GM23338 (cell line): ENCODE results near the gene SIVA1. TPM values are rescaled to one million over a fixed set of nuclear protein-coding genes. Genes with fewer than 3 reads are reported as not detected.

Experiments
- ATAC-seq: fragments of 200-7000 bp; cut with Tn5 transposase; 3 replicates; pipeline ENCODE4 v1.9.1; 2020
- DNase-seq: peaks from one replicate; pipeline ENCODE4 v3.0.0-alpha.2; 2015; ENCODE audit warnings: low spot score
- H2AFZ ChIP-seq: fragments of 200-600 bp; sonication (generic); 2 replicates; pipeline ENCODE4 v1.8.0; 2016; ENCODE audit warnings: antibody characterized with exemption, mild to moderate bottlenecking, moderate library complexity
- H3F3A ChIP-seq: fragments of 200-600 bp; sonication (generic); replicated peaks from 2 replicates; pipeline ENCODE4 v1.8.0; 2017; ENCODE audit warnings: antibody characterized with exemption, mixed run types, low read depth
- H3K27ac ChIP-seq: fragments of 200-600 bp; sonication (generic); 2 replicates; pipeline ENCODE4 v1.6.1; 2016; ENCODE audit warnings: low read depth
- H3K27me3 ChIP-seq: fragments of 200-600 bp; sonication (generic); 2 replicates; pipeline ENCODE4 v1.8.0; 2016; ENCODE audit warnings: mild to moderate bottlenecking, mixed run types, moderate library complexity; ENCODE audit not compliant: insufficient read depth
- H3K36me3 ChIP-seq: fragments of 200-600 bp; sonication (generic); 2 replicates; pipeline ENCODE4 v1.8.0; 2016; ENCODE audit warnings: mild to moderate bottlenecking; ENCODE audit not compliant: insufficient read depth
- H3K4me1 ChIP-seq: fragments of 200-600 bp; sonication (generic); 2 replicates; pipeline ENCODE4 v1.8.0; 2016; ENCODE audit warnings: mild to moderate bottlenecking, moderate library complexity; ENCODE audit not compliant: insufficient read depth
- H3K4me2 ChIP-seq: fragments of 200-600 bp; sonication (generic); 2 replicates; pipeline ENCODE4 v1.7.1; 2017; ENCODE audit warnings: mixed run types
- H3K4me3 ChIP-seq: fragments of 200-600 bp; sonication (generic); 2 replicates; pipeline ENCODE4 v1.6.1; 2016; ENCODE audit warnings: mixed run types
- H3K79me2 ChIP-seq: fragments of 200-600 bp; sonication (generic); replicated peaks from 2 replicates; pipeline ENCODE4 v1.8.0; 2017; ENCODE audit warnings: mild to moderate bottlenecking; ENCODE audit not compliant: insufficient read depth
- H3K9me2 ChIP-seq: fragments of 200-600 bp; sonication (generic); 2 replicates; pipeline ENCODE4 v1.8.0; 2017; ENCODE audit not compliant: insufficient read depth
- H4K20me1 ChIP-seq: fragments of 200-600 bp; sonication (generic); replicated peaks from 2 replicates; pipeline ENCODE4 v1.8.0; 2017; ENCODE audit warnings: mild to moderate bottlenecking; ENCODE audit not compliant: insufficient read depth
- H3K27ac Mint-ChIP-seq: 2 replicates; pipeline ENCODE4 v1.8.0; 2020; ENCODE audit warnings: inconsistent platforms, mild to moderate bottlenecking, moderate library complexity, mixed read lengths
- H3K27me3 Mint-ChIP-seq: 3 replicates; pipeline ENCODE4 v1.8.0; 2022; ENCODE audit warnings: low read depth, mild to moderate bottlenecking, moderate library complexity, mixed read lengths, inconsistent platforms; ENCODE audit not compliant: insufficient read depth, poor library complexity
- H3K36me3 Mint-ChIP-seq: 3 replicates; pipeline ENCODE4 v1.8.0; 2021; ENCODE audit warnings: low read depth, mild to moderate bottlenecking, inconsistent platforms, moderate library complexity, mixed read lengths
- H3K4me1 Mint-ChIP-seq: 3 replicates; pipeline ENCODE4 v1.8.0; 2020; ENCODE audit warnings: mild to moderate bottlenecking, inconsistent platforms, mixed read lengths
- H3K4me3 Mint-ChIP-seq: 3 replicates; pipeline ENCODE4 v1.8.0; 2021; ENCODE audit warnings: moderate library complexity, mild to moderate bottlenecking, inconsistent platforms, mixed read lengths
- H3K9me3 Mint-ChIP-seq: 3 replicates; pipeline ENCODE4 v1.8.0; 2020; ENCODE audit warnings: moderate library complexity, mild to moderate bottlenecking, inconsistent platforms, mixed read lengths
- EZH2phosphoT487 ChIP-seq: fragments of 200-600 bp; sonication (generic); IDR thresholded peaks from one replicate; pipeline ENCODE4 v1.8.1; 2018; ENCODE audit warnings: antibody characterized with exemption; ENCODE audit not compliant: unreplicated experiment
- JUNB ChIP-seq: IDR thresholded peaks from one replicate; pipeline ENCODE4 v1.6.1; 2016; ENCODE audit warnings: antibody characterized with exemption; ENCODE audit not compliant: unreplicated experiment
- POLR2AphosphoS5 ChIP-seq: IDR thresholded peaks from 2 replicates; pipeline ENCODE4 v1.6.1; 2016; ENCODE audit warnings: antibody characterized with exemption, low read depth
- ZNF114 ChIP-seq: fragments of 250-450 bp; sonication (Bioruptor Pico); IDR thresholded peaks from 2 replicates; pipeline ENCODE4 v1.5.0; 2020; ENCODE audit warnings: mild to moderate bottlenecking, moderate library complexity
- ZNF331 ChIP-seq: fragments of 250-450 bp; sonication (Bioruptor Pico); IDR thresholded peaks from 2 replicates; pipeline ENCODE4 v1.5.0; 2020; ENCODE audit warnings: low read depth, mild to moderate bottlenecking, moderate library complexity
- polyA plus RNA-seq: library from polyadenylated mRNA; unstranded; fragments of >200 nt; fragmentation: Nextera tagmentation; extraction: Ambion mirVana; gene quantifications from 2 replicates; pipeline ENCODE4 v1.2.1, GENCODE V29; 2016
- total RNA-seq: library from RNA; depleted of rRNA; stranded (reverse); fragments of >200 nt; shearing (Covaris generic); gene quantifications from 2 replicates; pipeline ENCODE4 v1.2.3, GENCODE V29; 2014
- TF ChIP-seq, protein P1 (sequence below), 2 experiments: fragments of 200-600 bp in 1 of 2; sonication (generic) in 1 of 2; conservative IDR thresholded peaks; 2 replicates each; pipeline versions ENCODE4 v1.5.1 to v1.6.1; 2016 to 2017; ENCODE audit warnings: antibody characterized with exemption in 2 of 2, low read depth in 2 of 2, mild to moderate bottlenecking in 2 of 2, moderate library complexity in 1 of 2
- TF ChIP-seq, protein P2 (sequence below): fragments of 250-450 bp; sonication (Bioruptor Pico); IDR thresholded peaks from 2 replicates; pipeline ENCODE4 v1.5.0; 2020; ENCODE audit warnings: mild to moderate bottlenecking, moderate library complexity
- TF ChIP-seq, protein P3 (sequence below): IDR thresholded peaks from 2 replicates; pipeline ENCODE4 v1.6.1; 2016; ENCODE audit warnings: antibody characterized with exemption

The SIVA1 gene
- total and polyA plus RNA-seq, 2 experiments from 2014 or later: 215 to 392 TPM

DNA sequence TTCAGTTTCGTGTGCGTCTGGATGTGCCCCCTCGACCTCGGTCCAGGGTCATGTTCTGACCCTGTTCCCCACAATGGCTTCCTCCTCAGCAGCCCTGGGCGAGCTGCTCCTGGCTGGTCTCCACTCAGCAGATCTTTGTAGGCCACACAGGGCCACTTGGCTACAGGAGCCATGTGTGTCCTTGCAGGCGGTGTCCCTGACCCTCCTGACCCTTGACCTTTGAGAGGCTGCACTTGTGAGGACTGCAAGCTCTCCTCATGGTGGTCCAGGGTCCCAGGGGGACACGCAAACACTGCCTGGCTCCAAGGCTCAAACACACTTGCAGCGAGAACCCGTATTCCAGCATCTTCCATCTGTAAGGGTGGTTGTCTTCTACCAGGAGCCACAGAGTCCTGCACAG lies 7.5 kb upstream of the SIVA1 start:
- peaks cover 5% of the 10 kb centered on the region; the same call in 1 of the 2 replicates for H3K36me3 ChIP-seq
- H3K27me3 Mint-ChIP-seq: peaks cover 10% of the 10 kb centered on the region
- no peaks in the 10 kb centered on the region for H3K79me2 ChIP-seq
- H3K27ac Mint-ChIP-seq: no peak overlapping the region
- no peak overlapping the region for H3K4me3 ChIP-seq
- no peak overlapping the region for H3K4me3 Mint-ChIP-seq
- H3K9me3 Mint-ChIP-seq: peaks cover 14% of the 10 kb centered on the region
- no peak for TF ChIP-seq POLR2AphosphoS5
- TF ChIP-seq, protein P1, sequence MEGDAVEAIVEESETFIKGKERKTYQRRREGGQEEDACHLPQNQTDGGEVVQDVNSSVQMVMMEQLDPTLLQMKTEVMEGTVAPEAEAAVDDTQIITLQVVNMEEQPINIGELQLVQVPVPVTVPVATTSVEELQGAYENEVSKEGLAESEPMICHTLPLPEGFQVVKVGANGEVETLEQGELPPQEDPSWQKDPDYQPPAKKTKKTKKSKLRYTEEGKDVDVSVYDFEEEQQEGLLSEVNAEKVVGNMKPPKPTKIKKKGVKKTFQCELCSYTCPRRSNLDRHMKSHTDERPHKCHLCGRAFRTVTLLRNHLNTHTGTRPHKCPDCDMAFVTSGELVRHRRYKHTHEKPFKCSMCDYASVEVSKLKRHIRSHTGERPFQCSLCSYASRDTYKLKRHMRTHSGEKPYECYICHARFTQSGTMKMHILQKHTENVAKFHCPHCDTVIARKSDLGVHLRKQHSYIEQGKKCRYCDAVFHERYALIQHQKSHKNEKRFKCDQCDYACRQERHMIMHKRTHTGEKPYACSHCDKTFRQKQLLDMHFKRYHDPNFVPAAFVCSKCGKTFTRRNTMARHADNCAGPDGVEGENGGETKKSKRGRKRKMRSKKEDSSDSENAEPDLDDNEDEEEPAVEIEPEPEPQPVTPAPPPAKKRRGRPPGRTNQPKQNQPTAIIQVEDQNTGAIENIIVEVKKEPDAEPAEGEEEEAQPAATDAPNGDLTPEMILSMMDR (conservative IDR thresholded peaks at IDR 0.05; ENCODE audit: low read depth in 2 of 2): no peak
- TF ChIP-seq JUNB: no peak
- H3K4me1 ChIP-seq: no peaks in the 10 kb centered on the region
- no peaks in the 10 kb centered on the region for H4K20me1 ChIP-seq
- no peak for DNase-seq
- peaks cover 10% of the 10 kb centered on the region for H3K36me3 Mint-ChIP-seq
- no peak overlapping the region for H2AFZ ChIP-seq
- no peaks in the 10 kb centered on the region for H3F3A ChIP-seq
- no peaks in the 10 kb centered on the region for H3K9me2 ChIP-seq
- ATAC-seq: no peak
- H3K27me3 ChIP-seq: no peaks in the 10 kb centered on the region
- H3K4me1 Mint-ChIP-seq: peaks cover 4% of the 10 kb centered on the region; the same call in 2 of the 3 replicates
- H3K27ac ChIP-seq: no peak overlapping the region
- no peak overlapping the region for H3K4me2 ChIP-seq

DNA sequence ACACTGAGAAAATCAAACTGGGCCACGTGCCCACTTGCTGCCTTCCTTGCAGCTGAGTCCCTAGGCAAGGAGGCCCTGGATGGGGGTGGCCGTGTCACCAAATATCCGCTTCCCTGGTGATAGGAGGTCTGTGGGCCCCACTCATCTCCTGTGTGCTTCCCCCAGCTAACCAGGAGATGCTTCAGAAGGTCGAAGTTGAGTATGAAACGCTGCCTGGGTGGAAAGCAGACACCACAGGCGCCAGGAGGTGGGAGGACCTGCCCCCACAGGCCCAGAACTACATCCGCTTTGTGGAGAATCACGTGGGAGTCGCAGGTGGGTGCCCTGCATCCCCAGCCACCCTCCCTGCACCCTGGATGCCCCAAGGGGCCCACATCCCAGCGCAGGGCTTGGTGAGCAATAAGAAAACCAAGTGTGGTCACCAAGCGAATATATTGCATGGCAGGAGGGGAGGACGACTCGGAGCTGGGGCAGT lies 6.8 kb upstream of the SIVA1 start:
- peaks cover 14% of the 10 kb centered on the region for H3K27me3 Mint-ChIP-seq
- Histone ChIP-seq H3K27ac (no peak overlapping the region), H2AFZ (no peak overlapping the region), H3K9me2 (no peaks in the 10 kb centered on the region), H3K27me3 (no peaks in the 10 kb centered on the region), H3F3A (no peaks in the 10 kb centered on the region), H3K36me3 (peaks cover 5% of the 10 kb centered on the region; the same call in 1 of the 2 replicates), H3K4me3 (no peak overlapping the region), H4K20me1 (no peaks in the 10 kb centered on the region), H3K4me2 (no peak overlapping the region), H3K79me2 (no peaks in the 10 kb centered on the region), H3K4me1 (no peaks in the 10 kb centered on the region)
- DNase-seq (no peak), ATAC-seq (no peak)
- peaks cover 4% of the 10 kb centered on the region; the same call in 2 of the 3 replicates for H3K4me1 Mint-ChIP-seq
- peaks cover 16% of the 10 kb centered on the region for H3K36me3 Mint-ChIP-seq
- no peak overlapping the region for H3K27ac Mint-ChIP-seq
- H3K4me3 Mint-ChIP-seq: no peak overlapping the region
- peaks cover 20% of the 10 kb centered on the region for H3K9me3 Mint-ChIP-seq
- TF ChIP-seq, protein P2, sequence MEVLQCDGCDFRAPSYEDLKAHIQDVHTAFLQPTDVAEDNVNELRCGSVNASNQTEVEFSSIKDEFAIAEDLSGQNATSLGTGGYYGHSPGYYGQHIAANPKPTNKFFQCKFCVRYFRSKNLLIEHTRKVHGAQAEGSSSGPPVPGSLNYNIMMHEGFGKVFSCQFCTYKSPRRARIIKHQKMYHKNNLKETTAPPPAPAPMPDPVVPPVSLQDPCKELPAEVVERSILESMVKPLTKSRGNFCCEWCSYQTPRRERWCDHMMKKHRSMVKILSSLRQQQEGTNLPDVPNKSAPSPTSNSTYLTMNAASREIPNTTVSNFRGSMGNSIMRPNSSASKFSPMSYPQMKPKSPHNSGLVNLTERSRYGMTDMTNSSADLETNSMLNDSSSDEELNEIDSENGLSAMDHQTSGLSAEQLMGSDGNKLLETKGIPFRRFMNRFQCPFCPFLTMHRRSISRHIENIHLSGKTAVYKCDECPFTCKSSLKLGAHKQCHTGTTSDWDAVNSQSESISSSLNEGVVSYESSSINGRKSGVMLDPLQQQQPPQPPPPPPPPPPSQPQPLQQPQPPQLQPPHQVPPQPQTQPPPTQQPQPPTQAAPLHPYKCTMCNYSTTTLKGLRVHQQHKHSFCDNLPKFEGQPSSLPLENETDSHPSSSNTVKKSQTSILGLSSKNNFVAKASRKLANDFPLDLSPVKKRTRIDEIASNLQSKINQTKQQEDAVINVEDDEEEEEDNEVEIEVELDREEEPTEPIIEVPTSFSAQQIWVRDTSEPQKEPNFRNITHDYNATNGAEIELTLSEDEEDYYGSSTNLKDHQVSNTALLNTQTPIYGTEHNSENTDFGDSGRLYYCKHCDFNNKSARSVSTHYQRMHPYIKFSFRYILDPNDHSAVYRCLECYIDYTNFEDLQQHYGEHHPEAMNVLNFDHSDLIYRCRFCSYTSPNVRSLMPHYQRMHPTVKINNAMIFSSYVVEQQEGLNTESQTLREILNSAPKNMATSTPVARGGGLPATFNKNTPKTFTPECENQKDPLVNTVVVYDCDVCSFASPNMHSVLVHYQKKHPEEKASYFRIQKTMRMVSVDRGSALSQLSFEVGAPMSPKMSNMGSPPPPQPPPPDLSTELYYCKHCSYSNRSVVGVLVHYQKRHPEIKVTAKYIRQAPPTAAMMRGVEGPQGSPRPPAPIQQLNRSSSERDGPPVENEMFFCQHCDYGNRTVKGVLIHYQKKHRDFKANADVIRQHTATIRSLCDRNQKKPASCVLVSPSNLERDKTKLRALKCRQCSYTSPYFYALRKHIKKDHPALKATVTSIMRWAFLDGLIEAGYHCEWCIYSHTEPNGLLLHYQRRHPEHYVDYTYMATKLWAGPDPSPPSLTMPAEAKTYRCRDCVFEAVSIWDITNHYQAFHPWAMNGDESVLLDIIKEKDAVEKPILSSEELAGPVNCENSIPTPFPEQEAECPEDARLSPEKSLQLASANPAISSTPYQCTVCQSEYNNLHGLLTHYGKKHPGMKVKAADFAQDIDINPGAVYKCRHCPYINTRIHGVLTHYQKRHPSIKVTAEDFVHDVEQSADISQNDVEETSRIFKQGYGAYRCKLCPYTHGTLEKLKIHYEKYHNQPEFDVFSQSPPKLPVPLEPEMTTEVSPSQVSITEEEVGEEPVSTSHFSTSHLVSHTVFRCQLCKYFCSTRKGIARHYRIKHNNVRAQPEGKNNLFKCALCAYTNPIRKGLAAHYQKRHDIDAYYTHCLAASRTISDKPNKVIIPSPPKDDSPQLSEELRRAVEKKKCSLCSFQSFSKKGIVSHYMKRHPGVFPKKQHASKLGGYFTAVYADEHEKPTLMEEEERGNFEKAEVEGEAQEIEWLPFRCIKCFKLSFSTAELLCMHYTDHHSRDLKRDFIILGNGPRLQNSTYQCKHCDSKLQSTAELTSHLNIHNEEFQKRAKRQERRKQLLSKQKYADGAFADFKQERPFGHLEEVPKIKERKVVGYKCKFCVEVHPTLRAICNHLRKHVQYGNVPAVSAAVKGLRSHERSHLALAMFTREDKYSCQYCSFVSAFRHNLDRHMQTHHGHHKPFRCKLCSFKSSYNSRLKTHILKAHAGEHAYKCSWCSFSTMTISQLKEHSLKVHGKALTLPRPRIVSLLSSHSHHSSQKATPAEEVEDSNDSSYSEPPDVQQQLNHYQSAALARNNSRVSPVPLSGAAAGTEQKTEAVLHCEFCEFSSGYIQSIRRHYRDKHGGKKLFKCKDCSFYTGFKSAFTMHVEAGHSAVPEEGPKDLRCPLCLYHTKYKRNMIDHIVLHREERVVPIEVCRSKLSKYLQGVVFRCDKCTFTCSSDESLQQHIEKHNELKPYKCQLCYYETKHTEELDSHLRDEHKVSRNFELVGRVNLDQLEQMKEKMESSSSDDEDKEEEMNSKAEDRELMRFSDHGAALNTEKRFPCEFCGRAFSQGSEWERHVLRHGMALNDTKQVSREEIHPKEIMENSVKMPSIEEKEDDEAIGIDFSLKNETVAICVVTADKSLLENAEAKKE (CRISPR knock-in tag): no peak
- TF ChIP-seq, protein P1 (conservative IDR thresholded peaks at IDR 0.05; ENCODE audit: low read depth in 2 of 2): no peak
- TF ChIP-seq JUNB (no peak), ZNF114 (CRISPR knock-in tag) (no peak), EZH2phosphoT487 (no peak), ZNF331 (CRISPR knock-in tag) (no peak)
- TF ChIP-seq, protein P3, sequence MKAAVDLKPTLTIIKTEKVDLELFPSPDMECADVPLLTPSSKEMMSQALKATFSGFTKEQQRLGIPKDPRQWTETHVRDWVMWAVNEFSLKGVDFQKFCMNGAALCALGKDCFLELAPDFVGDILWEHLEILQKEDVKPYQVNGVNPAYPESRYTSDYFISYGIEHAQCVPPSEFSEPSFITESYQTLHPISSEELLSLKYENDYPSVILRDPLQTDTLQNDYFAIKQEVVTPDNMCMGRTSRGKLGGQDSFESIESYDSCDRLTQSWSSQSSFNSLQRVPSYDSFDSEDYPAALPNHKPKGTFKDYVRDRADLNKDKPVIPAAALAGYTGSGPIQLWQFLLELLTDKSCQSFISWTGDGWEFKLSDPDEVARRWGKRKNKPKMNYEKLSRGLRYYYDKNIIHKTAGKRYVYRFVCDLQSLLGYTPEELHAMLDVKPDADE: no peak
